Duodenal mucosa (tissue), 2 donors: ENCODE measurements around the gene LUC7L.
"Not testable (repeated sequence)": the region's sequence is repeated elsewhere in the genome, so short reads cannot be mapped to it uniquely, and the experiment has no call there.

Source experiments
- H3K27ac ChIP-seq: one replicate; pipeline ENCODE4 v1.7.0; 2013; ENCODE audit warnings: low read depth, low read length
- H3K27me3 ChIP-seq, 2 donors: one replicate each; pipeline ENCODE4 v1.7.0; 2013; ENCODE audit warnings: low read length in 2 of 2, control low read depth in 1 of 2; ENCODE audit not compliant: insufficient read depth in 2 of 2, control insufficient read depth in 1 of 2
- H3K36me3 ChIP-seq, 2 donors: one replicate each; pipeline ENCODE4 v1.7.0; 2013; ENCODE audit warnings: low read length in 2 of 2, control low read depth in 1 of 2; ENCODE audit not compliant: insufficient read depth in 2 of 2, control insufficient read depth in 1 of 2
- H3K4me1 ChIP-seq, 2 donors: one replicate each; pipeline ENCODE4 v1.7.0; 2013; ENCODE audit warnings: low read length in 2 of 2, control low read depth in 1 of 2; ENCODE audit not compliant: insufficient read depth in 2 of 2, control insufficient read depth in 1 of 2
- H3K4me3 ChIP-seq, 2 donors: one replicate each; pipeline ENCODE4 v1.7.0; 2013; ENCODE audit warnings: low read length in 2 of 2, low read depth in 1 of 2
- H3K9ac ChIP-seq, 2 donors: one replicate each; pipeline ENCODE4 v1.7.0; 2013; ENCODE audit warnings: low read length in 2 of 2, low read depth in 1 of 2
- H3K9me3 ChIP-seq, 2 donors: one replicate each; pipeline ENCODE4 v1.7.0; 2013; ENCODE audit warnings: low read length in 2 of 2, control low read depth in 1 of 2; ENCODE audit not compliant: control insufficient read depth in 1 of 2

LUC7L gene

GRCh38 chr16:181565-182021 lies 47.7 kb downstream of the LUC7L start:
- Histone ChIP-seq H3K4me3 (peak overlapping the region in 1 of 2 donors; percentile 5), H3K9ac (no peak overlapping the region), H3K27me3 (peaks cover 29 to 31% of the 10 kb centered on the region in 2 donors), H3K27ac (no peak overlapping the region), H3K36me3 (no peaks in the 10 kb centered on the region), H3K9me3 (no peaks in the 10 kb centered on the region), H3K4me1 (peaks cover 10 to 14% of the 10 kb centered on the region in 2 donors)

GRCh38 chr16:180681-181564 lies 48.3 kb downstream of the LUC7L start:
- Histone ChIP-seq H3K9ac (no peak overlapping the region), H3K9me3 (no peaks in the 10 kb centered on the region), H3K4me1 (peaks cover 10 to 14% of the 10 kb centered on the region in 2 donors), H3K4me3 (peak overlapping the region; percentile 15 to 50), H3K36me3 (no peaks in the 10 kb centered on the region), H3K27ac (no peak overlapping the region), H3K27me3 (peaks cover 29 to 31% of the 10 kb centered on the region in 2 donors)

- peaks cover 34 to 37% of the 10 kb centered on the region in 2 donors for H3K27me3 ChIP-seq
- peak within 1 kb of the TSS; percentile 15 to 50 for H3K4me3 ChIP-seq
- H3K27ac ChIP-seq = no peak within 1 kb of the TSS
- no peaks in the 10 kb centered on the region for H3K36me3 ChIP-seq
- no peaks in the 10 kb centered on the region for H3K9me3 ChIP-seq
- no peak within 1 kb of the TSS for H3K9ac ChIP-seq
- H3K4me1 ChIP-seq = peaks cover 10 to 14% of the 10 kb centered on the region in 2 donors
These were observed 49.1 kb downstream of the LUC7L start, which contains the start of gene HBQ1 for GRCh38 chr16:180101-180675. Gene HBQ1, plus strand, starts transcription at chr16:180459. Its CDS starts 28 bp downstream, at chr16:180487.

- Histone ChIP-seq H3K27ac (no peak overlapping the region), H3K9ac (no peak overlapping the region), H3K4me3 (no peak overlapping the region), H3K36me3 (no peaks in the 10 kb centered on the region), H3K27me3 (peaks cover 39 to 41% of the 10 kb centered on the region in 2 donors), H3K4me1 (peaks cover 10 to 14% of the 10 kb centered on the region in 2 donors), H3K9me3 (no peaks in the 10 kb centered on the region)
These were observed 49.8 kb downstream of the LUC7L start for GRCh38 chr16:179211-180092.

GRCh38 chr16:178668-179015 lies 50.6 kb downstream of the LUC7L start:
- Histone ChIP-seq H3K27ac (no peak overlapping the region), H3K9ac (no peak overlapping the region), H3K4me3 (no peak overlapping the region), H3K9me3 (no peaks in the 10 kb centered on the region), H3K36me3 (no peaks in the 10 kb centered on the region), H3K27me3 (peaks cover 39 to 41% of the 10 kb centered on the region in 2 donors), H3K4me1 (peaks cover 10 to 14% of the 10 kb centered on the region in 2 donors)

- no peak overlapping the region for H3K9ac ChIP-seq
- no peaks in the 10 kb centered on the region for H3K36me3 ChIP-seq
- no peak overlapping the region for H3K4me3 ChIP-seq
- H3K9me3 ChIP-seq = no peaks in the 10 kb centered on the region
- peaks cover 39 to 45% of the 10 kb centered on the region in 2 donors for H3K27me3 ChIP-seq
- peaks cover 10 to 14% of the 10 kb centered on the region in 2 donors for H3K4me1 ChIP-seq
- H3K27ac ChIP-seq = no peak overlapping the region
These were observed 51.1 kb downstream of the LUC7L start for GRCh38 chr16:177981-178667.

- Histone ChIP-seq H3K36me3 (no peaks in the 10 kb centered on the region), H3K4me3 (no peak overlapping the region), H3K27me3 (peaks cover 39 to 45% of the 10 kb centered on the region in 2 donors), H3K9me3 (no peaks in the 10 kb centered on the region), H3K9ac (no peak overlapping the region), H3K27ac (no peak overlapping the region), H3K4me1 (peaks cover 10 to 14% of the 10 kb centered on the region in 2 donors)
These were observed 51.8 kb downstream of the LUC7L start for GRCh38 chr16:177394-177822.

GRCh38 chr16:176477-177382 lies 52.5 kb downstream of the LUC7L start, which contains the start of gene HBA1:
Gene HBA1, plus strand, starts transcription at chr16:176680. Its CDS starts 37 bp downstream, at chr16:176717.
- H3K4me3 ChIP-seq, H3K9ac ChIP-seq, H3K9me3 ChIP-seq, H3K27ac ChIP-seq, H3K36me3 ChIP-seq: not testable (repeated sequence)
- Histone ChIP-seq H3K4me1 (peaks cover 9 to 13% of the 10 kb centered on the region in 2 donors), H3K27me3 (peaks cover 39 to 45% of the 10 kb centered on the region in 2 donors)

GRCh38 chr16:176006-176405 lies 53.2 kb downstream of the LUC7L start:
- H3K4me1 ChIP-seq, H3K9ac ChIP-seq, H3K4me3 ChIP-seq, H3K36me3 ChIP-seq, H3K27ac ChIP-seq, H3K9me3 ChIP-seq: not testable (repeated sequence)
- peaks cover 38 to 43% of the 10 kb centered on the region in 2 donors for H3K27me3 ChIP-seq
